ENCODE measurements around the gene TRMT2A. TPM values are rescaled to one million over a fixed set of nuclear protein-coding genes. Genes with fewer than 3 reads are reported as not detected.

Gene TRMT2A
- total RNA-seq, 1 donor from 2014 or later, result 125 TPM

DNA sequence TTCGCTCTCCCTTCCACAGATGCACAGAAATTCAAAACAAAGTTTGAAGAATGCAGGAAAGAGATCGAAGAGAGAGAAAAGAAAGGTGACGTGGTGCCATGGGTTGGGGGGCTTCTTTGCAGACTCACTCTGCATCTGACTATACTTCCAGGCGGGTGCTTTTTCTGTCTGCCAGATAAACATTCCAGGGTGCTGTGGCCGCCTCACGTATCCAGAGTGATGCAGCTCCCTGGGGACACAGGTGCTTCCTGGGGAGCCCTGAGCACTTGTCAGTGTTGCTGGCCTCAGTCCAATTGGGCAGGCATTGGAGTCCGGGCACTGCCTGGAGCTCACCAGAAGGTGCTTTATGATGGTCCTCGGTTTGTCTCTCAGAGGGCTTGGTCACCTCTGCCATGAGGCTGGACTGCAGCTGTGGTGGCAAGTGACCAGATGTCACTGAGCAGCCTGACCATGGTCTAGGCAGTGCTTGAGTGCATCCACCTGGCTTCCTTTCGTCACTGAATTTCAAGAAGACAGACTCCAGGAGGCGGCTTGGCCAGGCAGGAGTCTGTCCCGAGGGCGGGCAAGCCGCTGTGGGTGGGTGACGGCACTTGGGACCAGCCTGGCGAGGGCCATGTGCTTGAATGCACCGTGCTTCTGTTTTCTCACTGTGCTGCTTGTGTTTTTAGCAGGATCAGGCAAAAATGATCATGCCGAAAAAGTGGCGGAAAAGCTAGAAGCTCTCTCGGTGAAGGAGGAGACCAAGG lies 9.4 kb upstream of the TRMT2A start:
- Mint-ChIP-seq H3K27me3 (no peaks in the 10 kb centered on the region), H3K4me3 (no peak overlapping the region), H3K4me1 (peaks cover 13% of the 10 kb centered on the region), H3K9me3 (no peaks in the 10 kb centered on the region), H3K27ac (no peak overlapping the region), H3K36me3 (ENCODE audit: low read depth) (peaks cover 46% of the 10 kb centered on the region)
- intact Hi-C loops (cut with micrococcal nuclease), result no loop called here
- no peak for DNase-seq

DNA sequence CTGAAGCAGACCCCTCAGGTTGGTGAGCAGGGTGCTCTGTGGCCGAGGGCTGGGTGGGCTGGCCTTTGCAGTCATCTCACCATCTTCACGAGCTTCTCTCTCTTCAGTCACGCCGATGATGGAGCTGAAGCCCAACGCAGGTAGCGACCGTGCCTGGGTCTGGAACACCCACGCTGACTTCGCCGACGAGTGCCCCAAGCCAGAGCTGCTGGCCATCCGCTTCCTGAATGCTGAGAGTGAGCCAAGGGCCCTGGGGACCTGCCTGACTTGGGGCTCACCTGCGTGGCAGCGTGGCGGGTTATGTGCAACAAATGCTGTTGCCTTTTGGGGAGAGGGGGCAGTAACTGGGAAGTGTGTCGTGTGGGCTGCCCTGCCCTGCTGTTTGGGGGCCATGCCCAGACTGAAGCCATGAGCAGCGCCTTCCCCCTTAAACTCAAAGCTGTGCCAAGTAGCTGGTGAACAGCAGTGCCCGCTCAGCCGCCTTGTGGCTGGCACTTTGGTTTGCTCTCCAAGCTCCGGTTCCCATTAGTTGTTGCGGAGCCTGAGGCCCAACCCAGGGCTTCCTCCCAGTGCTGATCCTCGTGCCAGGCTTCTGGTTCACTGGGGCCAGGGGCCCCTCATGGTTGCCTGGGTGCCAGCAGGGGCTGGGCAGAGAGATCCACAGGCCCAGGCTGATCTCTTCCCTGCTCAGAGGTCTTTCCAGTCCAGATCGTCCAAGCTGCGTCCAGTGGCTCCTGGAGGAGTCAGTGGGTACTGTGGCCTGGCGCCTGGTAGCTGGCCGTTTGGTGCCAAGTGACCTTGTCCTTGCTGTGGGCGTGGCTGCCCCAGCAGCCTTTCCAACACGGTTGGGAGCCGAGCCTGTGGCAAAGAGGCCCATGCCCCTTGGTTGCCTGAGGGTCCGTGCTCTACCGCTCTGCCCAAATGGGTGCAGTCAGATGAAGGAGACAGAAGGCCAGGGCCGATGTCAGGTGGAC lies 8.5 kb upstream of the TRMT2A start:
- no peak overlapping the region for H3K27ac Mint-ChIP-seq
- H3K36me3 Mint-ChIP-seq (ENCODE audit: low read depth), result peaks cover 51% of the 10 kb centered on the region
- intact Hi-C loops (cut with micrococcal nuclease), result no loop called here

DNA sequence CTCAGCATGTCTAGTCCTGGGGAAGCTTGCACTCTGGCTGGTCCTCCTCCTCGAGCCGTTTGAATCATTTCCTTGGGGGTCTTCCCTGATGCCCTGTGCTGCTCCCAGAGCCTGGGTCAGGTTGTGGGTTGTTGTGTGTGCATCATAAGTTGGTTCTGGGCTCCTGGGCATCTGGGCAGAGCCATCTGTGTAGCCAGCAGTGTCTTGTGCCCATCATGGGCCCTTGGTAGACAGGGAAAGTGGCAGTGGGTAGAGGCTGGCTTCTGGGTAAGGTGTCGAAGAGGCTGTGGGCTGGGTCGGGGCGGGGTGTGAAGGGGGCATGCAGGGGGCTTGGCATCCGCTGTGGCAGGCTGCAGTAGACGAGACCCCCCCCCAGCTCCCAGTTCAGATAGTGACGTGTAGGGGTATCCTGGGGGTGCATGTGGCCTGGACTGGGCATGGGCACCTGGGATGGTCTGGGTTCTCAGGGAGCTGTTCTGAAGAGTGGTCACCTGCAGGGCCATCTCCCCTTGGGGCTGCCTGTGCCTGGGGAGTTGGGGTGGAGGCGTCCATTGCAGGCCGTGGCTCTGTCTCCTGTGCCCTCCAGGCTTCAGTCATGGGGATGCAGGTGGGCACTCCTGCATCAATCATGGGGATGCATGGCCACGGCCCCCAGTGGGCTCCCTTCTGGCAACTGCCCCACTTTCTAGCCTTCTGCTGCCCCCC lies 7.2 kb upstream of the TRMT2A start:
- H3K9me3 Mint-ChIP-seq, result no peaks in the 10 kb centered on the region
- H3K36me3 Mint-ChIP-seq (ENCODE audit: low read depth), result peaks cover 63% of the 10 kb centered on the region
- peaks cover 23% of the 10 kb centered on the region for H3K4me1 Mint-ChIP-seq
- DNase-seq, result no peak
- H3K4me3 Mint-ChIP-seq, result no peak overlapping the region
- intact Hi-C loops (cut with micrococcal nuclease), result no loop called here
- no peak overlapping the region for H3K27ac Mint-ChIP-seq
- H3K27me3 Mint-ChIP-seq, result no peaks in the 10 kb centered on the region

More for the DNA sequence above, 8.5 kb upstream of the TRMT2A start:
- Mint-ChIP-seq H3K4me1 (peaks cover 13% of the 10 kb centered on the region), H3K9me3 (no peaks in the 10 kb centered on the region), H3K4me3 (no peak overlapping the region), H3K27me3 (no peaks in the 10 kb centered on the region)
- no peak for DNase-seq

DNA sequence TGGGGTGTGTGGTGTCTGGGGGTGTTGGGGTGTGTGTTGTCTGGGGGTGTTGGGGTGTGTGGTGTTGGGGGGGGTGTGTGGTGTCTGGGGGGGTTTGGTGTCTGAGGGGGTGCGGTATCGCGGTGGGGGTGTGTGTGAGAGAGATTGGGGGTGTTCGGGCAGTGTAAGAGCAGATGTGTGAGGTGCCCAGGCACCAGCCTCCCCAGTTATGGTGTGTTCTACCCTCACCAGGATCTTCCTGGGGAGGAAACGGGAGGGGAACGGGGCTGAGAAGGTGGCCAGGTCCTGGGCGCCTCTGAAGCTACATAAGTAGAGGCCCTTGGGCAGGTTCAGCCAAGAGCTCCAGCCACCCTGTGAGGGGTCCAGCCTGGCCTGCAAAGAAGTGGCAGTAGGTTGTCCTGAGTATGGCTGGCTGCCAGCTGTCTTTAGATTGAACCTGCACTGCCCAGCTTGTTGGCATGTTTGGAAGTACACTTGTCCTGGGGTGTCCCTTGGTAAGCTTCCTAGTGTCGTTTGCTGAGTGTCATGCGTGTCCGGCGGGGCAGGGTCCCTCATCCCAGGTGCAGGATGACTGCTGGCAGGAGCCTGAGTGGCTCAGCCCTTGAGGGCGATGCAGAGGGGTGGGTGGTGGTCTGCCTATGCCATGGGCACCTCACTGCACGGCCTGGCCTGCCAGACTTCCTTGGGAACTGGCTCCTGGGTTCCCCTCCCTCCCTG lies 6.5 kb upstream of the TRMT2A start:
- Mint-ChIP-seq H3K27me3 (no peaks in the 10 kb centered on the region), H3K9me3 (no peaks in the 10 kb centered on the region), H3K27ac (no peak overlapping the region), H3K36me3 (ENCODE audit: low read depth) (peaks cover 68% of the 10 kb centered on the region), H3K4me3 (no peak overlapping the region), H3K4me1 (peaks cover 23% of the 10 kb centered on the region)
- no peak for DNase-seq
- intact Hi-C loops (cut with micrococcal nuclease), result no loop called here

DNA sequence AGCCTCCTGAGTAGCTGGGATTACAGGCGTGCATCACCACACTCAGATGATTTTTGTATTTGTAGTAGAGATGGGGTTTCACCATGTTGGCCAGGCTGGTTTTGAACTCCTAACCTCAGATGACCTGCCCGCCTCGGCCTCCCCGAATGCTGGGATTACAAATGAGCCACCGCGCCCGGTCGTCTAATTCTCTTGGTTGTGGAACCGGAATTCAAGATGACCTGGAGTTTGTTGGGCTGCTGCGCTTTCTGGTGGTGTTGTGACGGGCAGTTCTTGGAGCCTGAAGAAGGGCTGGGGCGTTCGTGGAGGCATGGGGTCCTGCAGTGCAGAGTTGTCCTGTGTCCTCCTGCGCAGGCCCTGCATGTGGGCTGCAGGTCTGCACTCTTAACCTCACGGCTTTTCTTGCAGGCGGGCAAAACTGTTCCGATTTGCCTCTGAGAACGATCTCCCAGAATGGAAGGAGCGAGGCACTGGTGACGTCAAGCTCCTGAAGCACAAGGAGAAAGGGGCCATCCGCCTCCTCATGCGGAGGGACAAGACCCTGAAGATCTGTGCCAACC lies 4.9 kb upstream of the TRMT2A start:
- Mint-ChIP-seq H3K4me1 (peaks cover 24% of the 10 kb centered on the region), H3K9me3 (no peaks in the 10 kb centered on the region), H3K27me3 (peaks cover 2% of the 10 kb centered on the region), H3K4me3 (no peak overlapping the region), H3K27ac (no peak overlapping the region), H3K36me3 (ENCODE audit: low read depth) (peaks cover 67% of the 10 kb centered on the region)
- no peak for DNase-seq
- intact Hi-C loops (cut with micrococcal nuclease), result no loop called here

DNA sequence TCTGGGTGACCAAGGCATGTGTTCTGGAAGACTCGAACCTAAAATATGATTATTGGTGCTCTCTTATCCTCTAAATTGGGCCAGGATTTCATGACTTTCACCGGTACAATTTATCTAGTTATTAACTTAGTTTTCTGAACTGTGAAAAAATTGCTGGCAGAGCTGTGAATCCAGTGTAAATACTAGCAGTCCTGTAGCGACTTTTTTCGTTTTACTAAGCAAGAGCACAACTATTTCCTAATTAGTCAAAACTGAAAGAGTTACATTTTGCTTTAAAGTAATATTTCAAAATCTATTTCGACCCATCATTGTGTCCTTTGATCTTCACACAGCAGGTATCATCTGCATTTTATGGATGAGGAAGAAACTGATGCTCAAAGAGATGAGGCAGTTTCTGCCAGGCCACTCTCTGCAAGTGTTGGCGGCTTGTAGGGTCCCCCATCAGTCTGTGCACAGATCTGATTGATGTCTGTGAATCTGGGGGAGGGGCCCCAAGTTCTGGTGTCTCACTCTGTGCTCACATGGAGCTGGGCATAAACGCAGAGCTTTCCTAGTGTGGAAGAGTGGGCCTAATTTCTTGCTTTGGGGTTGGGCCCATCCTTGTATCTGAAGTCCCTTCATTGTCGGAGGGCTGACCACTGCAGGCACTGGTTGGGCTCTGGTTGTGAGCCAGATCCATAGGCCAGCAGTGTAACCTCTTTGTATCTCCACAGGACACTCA lies 1.4 kb upstream of the TRMT2A start:
- H3K36me3 Mint-ChIP-seq (ENCODE audit: low read depth), result peaks cover 68% of the 10 kb centered on the region

DNA sequence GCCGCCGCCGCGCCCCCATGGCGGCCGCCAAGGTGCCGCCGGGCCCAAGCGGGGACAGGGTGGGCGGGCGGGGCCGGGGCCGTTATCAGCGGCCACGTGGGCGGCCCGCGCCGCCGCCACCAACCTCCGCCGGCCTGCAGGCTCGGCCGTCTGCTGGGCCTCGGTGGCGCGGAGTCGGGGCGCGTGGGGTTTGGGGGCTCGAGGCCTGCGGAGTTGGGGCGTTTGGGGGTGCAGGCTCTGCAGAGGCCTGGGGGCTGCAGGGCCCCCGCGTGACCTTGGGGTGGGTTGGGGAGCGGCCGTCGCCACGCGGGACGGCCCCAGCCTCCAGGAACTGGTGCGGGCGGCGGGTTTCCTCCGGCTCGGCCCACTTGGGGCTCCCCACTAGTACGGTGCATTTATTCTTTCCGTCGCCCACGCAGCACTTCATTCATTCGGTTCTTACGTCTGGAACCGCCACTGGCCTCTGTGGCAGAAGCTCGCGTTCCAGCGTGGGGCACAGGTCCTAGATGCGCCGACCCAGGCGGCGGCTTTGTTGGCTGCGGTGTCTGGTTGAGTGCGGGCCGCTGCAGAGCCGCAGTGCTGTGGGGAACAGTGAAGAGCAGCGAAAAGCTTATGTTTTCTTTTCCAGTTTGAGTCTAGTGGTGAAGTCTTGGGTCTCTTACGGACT lies 740 bp upstream of the TRMT2A start:
- Mint-ChIP-seq H3K27me3 (peaks cover 2% of the 10 kb centered on the region), H3K27ac (peak overlapping the region; percentile 85), H3K36me3 (ENCODE audit: low read depth) (peaks cover 66% of the 10 kb centered on the region), H3K9me3 (no peaks in the 10 kb centered on the region), H3K4me1 (peaks cover 35% of the 10 kb centered on the region), H3K4me3 (peak overlapping the region; percentile 96)
- intact Hi-C loops (cut with micrococcal nuclease), result loop anchor here (1.0 to 10.0 kb wide), 8 partner anchors 14 to 975 kb away; partner anchors contain the start of genes DGCR8, ESS2, GNB1L and MED15
- DNase-seq, result peak; percentile 88

More for the DNA sequence above, 1.4 kb upstream of the TRMT2A start:
- peaks cover 2% of the 10 kb centered on the region for H3K27me3 Mint-ChIP-seq
- peaks cover 37% of the 10 kb centered on the region for H3K4me1 Mint-ChIP-seq
- no peak for DNase-seq
- intact Hi-C loops (cut with micrococcal nuclease), result loop anchor here (5.0 to 10.0 kb wide), 5 partner anchors 96 to 976 kb away; partner anchors contain the start of genes ESS2, GNB1L, MED15 and RTL10
- no peaks in the 10 kb centered on the region for H3K9me3 Mint-ChIP-seq
- peak overlapping the region; percentile 96 for H3K4me3 Mint-ChIP-seq
- H3K27ac Mint-ChIP-seq, result peak overlapping the region; percentile 85

DNA sequence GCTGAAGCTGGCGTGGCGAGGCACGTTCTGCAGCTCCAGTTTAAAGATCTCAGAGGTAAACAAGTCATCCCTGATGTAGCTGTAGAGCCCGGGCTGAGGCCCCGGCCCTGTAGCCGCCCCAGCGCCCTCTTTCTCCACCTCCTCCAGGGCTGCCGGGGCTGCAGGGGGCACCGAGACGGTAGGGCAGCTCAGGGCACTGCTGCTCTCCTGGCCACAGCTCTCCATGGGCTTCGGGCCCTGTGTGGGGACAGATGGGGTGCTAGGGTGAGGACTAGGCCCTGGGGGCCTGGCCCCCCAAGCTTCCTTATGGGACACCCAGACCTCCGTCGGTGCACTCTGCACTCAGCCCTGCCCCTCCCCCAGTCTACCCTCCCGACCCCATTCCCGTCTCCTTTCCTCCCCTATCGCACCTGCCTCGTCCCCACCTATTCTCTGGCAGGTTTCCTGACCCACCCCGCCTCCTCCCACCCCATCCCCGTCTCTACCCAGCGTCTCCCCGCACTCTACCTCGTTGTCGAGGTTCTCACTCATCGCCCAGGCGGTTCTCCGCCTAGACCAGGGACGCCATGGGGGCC lies 563 bp downstream of the TRMT2A start:
- Mint-ChIP-seq H3K36me3 (ENCODE audit: low read depth) (peaks cover 58% of the 10 kb centered on the region), H3K4me1 (peaks cover 35% of the 10 kb centered on the region), H3K9me3 (no peaks in the 10 kb centered on the region), H3K27ac (peak overlapping the region; percentile 96), H3K27me3 (peaks cover 2% of the 10 kb centered on the region), H3K4me3 (peak overlapping the region; percentile 96)
- intact Hi-C loops (cut with micrococcal nuclease), result loop anchor here (5.0 to 10.0 kb wide), 5 partner anchors 94 to 974 kb away; partner anchors contain the start of genes ESS2, GNB1L, MED15 and RTL10
- DNase-seq, result no peak

DNA sequence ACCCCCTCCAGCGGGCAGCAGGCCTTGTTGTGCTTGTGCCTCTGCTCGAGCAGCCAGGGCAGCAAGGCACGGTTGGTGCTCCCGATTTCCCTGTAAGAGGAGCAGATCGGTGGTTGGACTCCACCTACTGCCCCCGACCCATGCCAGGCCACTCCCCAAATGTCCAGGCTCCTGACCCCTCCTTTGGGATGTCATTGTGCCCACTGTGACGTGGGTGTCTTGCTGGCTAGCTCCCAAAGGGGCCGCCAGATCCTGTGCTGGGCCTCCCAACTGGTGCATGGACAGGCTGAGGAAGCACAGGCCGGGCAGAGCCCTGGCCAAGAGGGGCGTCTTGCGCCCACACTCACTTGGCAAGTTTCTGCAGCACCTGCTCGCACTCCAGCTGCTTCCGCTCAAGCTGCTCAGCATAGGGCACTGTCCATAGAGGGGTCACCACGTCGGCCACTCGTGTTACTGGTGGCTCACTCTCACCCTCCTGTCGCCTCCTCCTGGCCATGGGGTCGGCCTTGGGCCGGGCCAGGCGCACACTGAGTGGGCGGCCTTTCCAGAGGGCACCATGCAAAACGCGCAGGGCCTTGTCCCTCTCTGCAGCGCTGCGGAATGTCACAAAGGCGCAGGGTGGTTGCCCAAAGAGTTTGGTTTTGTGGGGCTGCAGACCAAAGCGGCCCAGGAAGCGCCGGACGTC lies 1.2 kb downstream of the TRMT2A start, which contains the start of gene RANBP1:
TSS of gene RANBP1 (plus strand) at position 414 of the 685 bp plus-strand sequence. CDS start at position 495, 81 bp downstream.
- Mint-ChIP-seq H3K9me3 (no peaks in the 10 kb centered on the region), H3K4me1 (peaks cover 42% of the 10 kb centered on the region), H3K4me3 (peak within 1 kb of the TSS; percentile 96), H3K27ac (peak within 1 kb of the TSS; percentile 96), H3K27me3 (peaks cover 2% of the 10 kb centered on the region), H3K36me3 (ENCODE audit: low read depth) (peaks cover 58% of the 10 kb centered on the region)
- no peak for DNase-seq
- intact Hi-C loops (cut with micrococcal nuclease), result loop anchor here (5.0 to 10.0 kb wide), 5 partner anchors 94 to 974 kb away; partner anchors contain the start of genes ESS2, GNB1L, MED15 and RTL10

DNA sequence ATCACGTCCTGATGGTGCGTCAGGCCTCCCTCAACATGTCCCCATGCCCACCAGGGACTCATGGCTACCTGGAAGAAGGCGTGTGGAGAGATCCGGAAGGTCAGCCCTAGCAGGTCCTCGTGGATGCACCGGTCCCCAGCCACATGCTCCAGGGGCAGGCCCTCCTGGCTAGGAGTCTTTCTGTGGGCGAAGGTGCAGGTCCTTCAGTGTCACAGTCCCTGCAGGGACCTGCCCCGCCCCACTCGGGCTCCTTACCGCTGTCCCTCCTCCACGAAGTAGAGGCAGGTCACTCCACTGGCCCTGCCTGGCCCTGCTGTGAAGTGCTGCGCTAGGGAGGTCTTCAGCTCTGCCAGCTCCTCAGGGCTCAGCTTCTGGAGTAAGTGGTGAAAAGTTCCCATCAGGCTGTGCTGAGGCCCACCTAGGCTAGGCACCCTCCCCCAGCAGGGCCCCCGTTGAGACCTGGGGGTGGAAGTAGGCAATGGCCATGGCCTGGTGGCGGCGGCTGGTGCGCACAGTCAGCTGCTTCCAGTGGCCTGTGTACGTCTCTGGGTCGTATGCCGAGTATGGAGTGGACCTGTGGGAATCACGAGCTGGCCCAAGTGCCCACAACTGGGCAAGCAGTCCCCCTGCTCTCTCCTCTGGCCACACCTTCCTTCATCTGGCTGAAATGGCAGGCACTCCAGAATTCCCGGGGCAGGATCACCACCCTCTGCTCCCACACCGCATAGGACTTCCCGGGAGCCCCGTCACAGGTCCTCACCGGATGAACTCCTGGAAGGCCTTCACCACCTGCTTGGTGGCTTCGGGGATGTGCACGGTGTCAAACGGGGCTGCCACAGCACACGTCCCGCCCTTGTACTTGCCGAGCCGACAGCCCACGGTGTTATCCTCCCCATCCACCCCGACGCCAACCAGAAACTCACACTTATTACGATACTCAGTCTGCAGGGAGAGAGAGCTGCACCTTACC lies 2.2 kb downstream of the TRMT2A start:
- no peak for DNase-seq
- Mint-ChIP-seq H3K4me3 (peak overlapping the region; percentile 96), H3K27me3 (peaks cover 2% of the 10 kb centered on the region), H3K27ac (peak overlapping the region; percentile 82), H3K4me1 (peaks cover 37% of the 10 kb centered on the region), H3K36me3 (ENCODE audit: low read depth) (peaks cover 56% of the 10 kb centered on the region), H3K9me3 (no peaks in the 10 kb centered on the region)
- intact Hi-C loops (cut with micrococcal nuclease), result loop anchor here (5.0 to 10.0 kb wide), 5 partner anchors 92 to 972 kb away; partner anchors contain the start of genes ESS2, GNB1L, MED15 and RTL10
